Caco-2 (cell line): ENCODE data around the gene CHEK2. TPM values are rescaled to one million over a fixed set of nuclear protein-coding genes. Genes with fewer than 3 reads are reported as not detected.
A peak's percentile ranks its signal among the peaks of the same experiment; 100 is the strongest.

Experiments used
- BruUV-seq: library from RNA; stranded (reverse); fragments of 400-500 nt; replicated peaks from 2 replicates; lab custom pipeline; 2021; lab: Mats Ljungman, UMichigan
- CTCF ChIA-PET: fragments of 300-600 bp; sonication (Branson Sonifier 250); formaldehyde crosslinking; loops from one replicate; lab custom pipeline; 2022; ENCODE audit warnings: antibody characterized with exemption; lab: Charles Lee
- POLR2A ChIA-PET: fragments of 300-600 bp; sonication (Branson Sonifier 250); formaldehyde crosslinking; loops from one replicate; lab custom pipeline; 2022; ENCODE audit warnings: antibody characterized with exemption; lab: Charles Lee
- DNase-seq, 2 experiments: peaks; one replicate each; pipeline versions ENCODE4 v3.0.0 to v3.0.0-alpha.2; 2020 to 2022
- H3K27me3 ChIP-seq: replicated peaks from 2 replicates; pipeline ENCODE4 v1.6.0; 2011; ENCODE audit warnings: low read length; ENCODE audit not compliant: control insufficient read depth, insufficient read depth
- H3K36me3 ChIP-seq: 2 replicates; pipeline ENCODE4 v1.5.1; 2011; ENCODE audit warnings: low read length; ENCODE audit not compliant: control insufficient read depth, insufficient read depth
- H3K4me1 ChIP-seq: fragments of 250-450 bp; sonication (Bioruptor Pico); 2 replicates; pipeline ENCODE4 v1.5.1; 2020; ENCODE audit warnings: mild to moderate bottlenecking
- H3K4me3 ChIP-seq: 2 replicates; pipeline ENCODE4 v1.5.1; 2011; ENCODE audit warnings: low read depth, mild to moderate bottlenecking, control low read depth, low read length
- H3K9me3 ChIP-seq: fragments of 250-450 bp; sonication (Bioruptor Pico); 2 replicates; pipeline ENCODE4 v1.5.1; 2020; ENCODE audit warnings: mild to moderate bottlenecking, moderate library complexity
- H3K27ac Mint-ChIP-seq: one replicate; pipeline ENCODE4 v1.8.0; 2022; ENCODE audit warnings: mixed read lengths; ENCODE audit not compliant: unreplicated experiment
- H3K27me3 Mint-ChIP-seq: one replicate; pipeline ENCODE4 v1.8.0; 2022; ENCODE audit warnings: mixed read lengths; ENCODE audit not compliant: insufficient read depth, unreplicated experiment
- H3K36me3 Mint-ChIP-seq: one replicate; pipeline ENCODE4 v1.8.0; 2022; ENCODE audit warnings: mild to moderate bottlenecking, mixed read lengths; ENCODE audit not compliant: insufficient read depth, unreplicated experiment
- H3K4me1 Mint-ChIP-seq: one replicate; pipeline ENCODE4 v1.8.0; 2022; ENCODE audit warnings: low read depth, mixed read lengths; ENCODE audit not compliant: unreplicated experiment
- H3K4me3 Mint-ChIP-seq: one replicate; pipeline ENCODE4 v1.8.0; 2022; ENCODE audit warnings: mild to moderate bottlenecking, moderate library complexity, mixed read lengths; ENCODE audit not compliant: unreplicated experiment
- H3K9me3 Mint-ChIP-seq: one replicate; pipeline ENCODE4 v1.8.0; 2022; ENCODE audit warnings: mixed read lengths; ENCODE audit not compliant: unreplicated experiment
- CTCF ChIP-seq, 2 experiments: fragments of 200-600 bp in 1 of 2; IDR thresholded peaks; 1 replicate in 1 of 2; 2 replicates in 1 of 2; pipeline versions ENCODE4 v1.5.1 to v1.8.0; 2011 to 2022; ENCODE audit warnings: antibody characterized with exemption in 1 of 2, control low read depth in 1 of 2, inconsistent platforms in 1 of 2, low read depth in 1 of 2, low read length in 1 of 2, mild to moderate bottlenecking in 1 of 2, moderate library complexity in 1 of 2; ENCODE audit not compliant: insufficient read depth in 1 of 2, severe bottlenecking in 1 of 2, unreplicated experiment in 1 of 2
- intact Hi-C: fragments of 100-400 bp; cut with micrococcal nuclease; formaldehyde crosslinking; loops from one replicate; pipeline ENCODE4 v1.10.0; 2022; ENCODE audit not compliant: unreplicated experiment
- total RNA-seq: library from RNA; stranded (reverse); gene quantifications from 2 replicates; pipeline ENCODE4 v1.2.3, GENCODE V29; 2022

The CHEK2 gene
- total RNA-seq, 1 experiment from 2014 or later, result 38.0 TPM

GRCh38 chr22:28774378-28774777, 32.8 kb upstream of the CHEK2 start:
- TF ChIP-seq CTCF (IDR thresholded peaks at IDR 0.05; ENCODE audit: insufficient read depth in 1 of 2, low read depth in 1 of 2, low read length in 1 of 2, severe bottlenecking in 1 of 2, unreplicated experiment in 1 of 2), result no peak
- Histone ChIP-seq H3K27me3 (no peaks in the 10 kb centered on the region), H3K9me3 (0 out of 2 replicates have a peak, but pooled peaks cover under 1% of the 10 kb centered on the region), H3K4me3 (no peak overlapping the region), H3K36me3 (no peaks in the 10 kb centered on the region), H3K4me1 (no peaks in the 10 kb centered on the region)
- ChIA-PET CTCF (interaction anchor here (0.6 to 0.9 kb wide), 2 partner anchors 10 to 286 kb away, joined by 4 to 8 read pairs; no protein-coding TSS in a partner anchor), POLR2A (interaction anchor here (3.3 kb wide), 1 partner anchor 10 kb away, joined by 19 read pairs; no protein-coding TSS in a partner anchor)
- no TSS peak for BruUV-seq
- H3K9me3 Mint-ChIP-seq, result no peaks in the 10 kb centered on the region
- H3K27ac Mint-ChIP-seq, result peak overlapping the region; percentile 72
- H3K4me3 Mint-ChIP-seq, result peak overlapping the region; percentile 61
- peaks cover 7% of the 10 kb centered on the region for H3K4me1 Mint-ChIP-seq
- DNase-seq, result no peak
- H3K27me3 Mint-ChIP-seq, result no peaks in the 10 kb centered on the region
- intact Hi-C loops, result no loop called here
- H3K36me3 Mint-ChIP-seq, result peaks cover 52% of the 10 kb centered on the region

- no peak for DNase-seq
- H3K27ac Mint-ChIP-seq, result peak overlapping the region; percentile 9
- Histone ChIP-seq H3K9me3 (0 out of 2 replicates have a peak, but pooled peaks cover 9% of the 10 kb centered on the region), H3K27me3 (no peaks in the 10 kb centered on the region), H3K4me1 (no peaks in the 10 kb centered on the region), H3K4me3 (peak overlapping the region; percentile 48), H3K36me3 (no peaks in the 10 kb centered on the region)
- TSS peak; percentile 64 for BruUV-seq
- intact Hi-C loops, result no loop called here
- CTCF ChIA-PET, result interaction anchor here (1.6 to 1.7 kb wide), 2 partner anchors 32 to 267 kb away, joined by 3 to 4 read pairs; partner anchors contain the start of gene CHEK2
- peaks cover 7% of the 10 kb centered on the region for H3K4me1 Mint-ChIP-seq
- POLR2A ChIA-PET, result interaction anchor here (1.6 to 3.3 kb wide), 2 partner anchors 11 to 27 kb away, joined by 6 to 19 read pairs; partner anchors contain the start of gene XBP1
- H3K27me3 Mint-ChIP-seq, result no peaks in the 10 kb centered on the region
- H3K4me3 Mint-ChIP-seq, result peak overlapping the region; percentile 78
- H3K36me3 Mint-ChIP-seq, result peaks cover 48% of the 10 kb centered on the region
- no peak for TF ChIP-seq CTCF (IDR thresholded peaks at IDR 0.05; ENCODE audit: insufficient read depth in 1 of 2, low read depth in 1 of 2, low read length in 1 of 2, severe bottlenecking in 1 of 2, unreplicated experiment in 1 of 2)
- H3K9me3 Mint-ChIP-seq, result no peaks in the 10 kb centered on the region
These were observed 31.8 kb upstream of the CHEK2 start for GRCh38 chr22:28773461-28773867.

- Mint-ChIP-seq H3K36me3 (peaks cover 46% of the 10 kb centered on the region), H3K27ac (peak within 1 kb of the TSS; percentile 88), H3K9me3 (no peaks in the 10 kb centered on the region), H3K4me1 (peaks cover 7% of the 10 kb centered on the region), H3K27me3 (no peaks in the 10 kb centered on the region), H3K4me3 (peak within 1 kb of the TSS; percentile 78)
- H3K4me1 ChIP-seq, result no peaks in the 10 kb centered on the region
- BruUV-seq, result no TSS peak
- ChIA-PET POLR2A (interaction anchor here (0.6 to 3.3 kb wide), 7 partner anchors 11 to 147 kb away, joined by 3 to 19 read pairs (median 6); partner anchors contain the start of genes CHEK2, HSCB and XBP1), CTCF (interaction anchor here (0.6 to 1.7 kb wide), 5 partner anchors 9 to 268 kb away, joined by 3 to 10 read pairs (median 4); partner anchors contain the start of gene CHEK2)
- DNase-seq, result peak; percentile 94 to 96
- H3K36me3 ChIP-seq, result no peaks in the 10 kb centered on the region
- peak in 1 of 2 experiments; percentile 2 for TF ChIP-seq CTCF (IDR thresholded peaks at IDR 0.05; ENCODE audit: insufficient read depth in 1 of 2, low read depth in 1 of 2, low read length in 1 of 2, severe bottlenecking in 1 of 2, unreplicated experiment in 1 of 2)
- 0 out of 2 replicates have a peak, but pooled peaks cover 9% of the 10 kb centered on the region for H3K9me3 ChIP-seq
- no peaks in the 10 kb centered on the region for H3K27me3 ChIP-seq
- intact Hi-C loops, result loop anchor here (1.0 kb wide), 2 partner anchors 11 to 32 kb away; partner anchors contain the start of gene CHEK2
- H3K4me3 ChIP-seq, result peak within 1 kb of the TSS; percentile 48
These were observed 31.2 kb upstream of the CHEK2 start, which contains the start of gene CCDC117 for GRCh38 chr22:28772633-28773460. Gene CCDC117, plus strand, starts transcription at chr22:28772695. Its CDS starts 155 bp downstream, at chr22:28772850.
